Ovary (tissue), 10 donors: ENCODE measurements around the gene F5. TPM values are rescaled to one million over a fixed set of nuclear protein-coding genes. Genes with fewer than 3 reads are reported as not detected.

Source experiments
- DNase-seq, 5 donors: peaks; one replicate each; pipeline ENCODE4 v3.0.0-alpha.2; 2019 to 2020
- H3K27ac ChIP-seq, 2 donors: fragments of 200-600 bp; one replicate each; pipeline versions ENCODE4 v1.5.1 to v1.8.0; 2019 to 2022
- H3K27me3 ChIP-seq: fragments of 200-600 bp; one replicate; pipeline ENCODE4 v1.8.0; 2022
- H3K36me3 ChIP-seq: fragments of 200-600 bp; sonication (generic); one replicate; pipeline ENCODE4 v1.5.1; 2019
- H3K4me1 ChIP-seq: one replicate; pipeline ENCODE4 v1.8.1; 2013; ENCODE audit warnings: mild to moderate bottlenecking, moderate library complexity; ENCODE audit not compliant: insufficient read depth
- H3K4me3 ChIP-seq: fragments of 200-600 bp; sonication (generic); one replicate; pipeline ENCODE4 v1.5.1; 2017
- H3K9me3 ChIP-seq, 2 donors: fragments of 200-600 bp in 1 of 2; sonication (generic) in 1 of 2; one replicate each; pipeline versions ENCODE4 v1.5.1 to v1.8.1; 2013 to 2019; ENCODE audit warnings: mild to moderate bottlenecking in 1 of 2, moderate library complexity in 1 of 2
- EP300 ChIP-seq: sonication (generic); formaldehyde crosslinking; IDR thresholded peaks from one replicate; pipeline ENCODE4 v1.6.1; 2017; ENCODE audit warnings: antibody characterized with exemption
- POLR2A ChIP-seq: fragments of 450-650 bp; IDR thresholded peaks from one replicate; pipeline ENCODE4 v1.6.1; 2017; ENCODE audit warnings: antibody characterized with exemption, mild to moderate bottlenecking, moderate library complexity
- WGBS, 3 donors: extraction: QIAGEN DNeasy Blood & Tissue Kit in 1 of 3; methylation state at CpG; one replicate each; pipeline versions ENCODE4 v1.1.5 to v1.1.7; 2013 to 2017; 5-methylcytosine and 5-hydroxymethylcytosine counted together
- intact Hi-C, 4 donors: fragments of 100-400 bp; cut with DNase I; formaldehyde crosslinking; loops; one replicate each; pipeline versions ENCODE4 v1.11.0 to v1.15.1; 2022 to 2023
- long read RNA-seq, 3 donors: library from polyadenylated mRNA in 2 of 3; unstranded in 2 of 3; transcript quantifications; one replicate each; pipeline ENCODE4 v2.0.0 and lab custom pipeline, GENCODE V29; 2021 to 2026
- polyA plus RNA-seq, 2 donors: library from polyadenylated mRNA; stranded (reverse); fragments of 200-250 nt in 1 of 2; fragments of 350-450 nt in 1 of 2; fragmentation: Illumina TruSeq in 1 of 2; extraction: RNeasy Lipid Tissue Mini Kit (QIAGEN cat#74804) in 1 of 2; gene quantifications; one replicate each; pipeline ENCODE4 v1.2.3, GENCODE V29; 2013 to 2014
- total RNA-seq, 7 donors: library from RNA; depleted of rRNA in 2 of 7; stranded (reverse); fragments of >200 nt in 2 of 7; fragmentation: NEBNext Ultra II Directional in 3 of 7; extraction: Animal tissue kit (Norgen Biotek cat#: 25700) in 3 of 7; gene quantifications; one replicate each; pipeline versions ENCODE4 v1.1.0 to v1.2.4, GENCODE V29; 2016 to 2023
- TF ChIP-seq, protein P1 (sequence below), 3 donors: fragments of 450-650 bp in 2 of 3; fragments of 200-600 bp in 1 of 3; IDR thresholded peaks; one replicate each; pipeline versions ENCODE4 v1.5.1 to v1.8.0; 2016 to 2022; ENCODE audit warnings: antibody characterized with exemption in 3 of 3, mild to moderate bottlenecking in 1 of 3
- donor health status: DM: no; HTN: no; CAD: no; lungs with moderate emphysema.
- donor health status: DM: no; HTN: no; CAD: no.
- donor health status: Bipolar disorder and iron deficiency.
- donor health status: DM: yes; HTN: yes; CAD: no.
- donor health status: DM: no; HTN: no; CAD: no.
- donor health status: DM: yes; HTN: yes; CAD: no.

F5 gene
- total RNA-seq (1 to 10 TPM in 1 of 7 donors, under 1 TPM in 4, not detected in 2; 0.05 to 3.3 (median 0.20) TPM), polyA plus RNA-seq (under 1 TPM; 0.31 to 0.85 TPM)
- long read RNA-seq, donor 1, result 0 reads
- long read RNA-seq, donor 2, result 0 reads
- long read RNA-seq, donor 3, result 0 reads

DNA sequence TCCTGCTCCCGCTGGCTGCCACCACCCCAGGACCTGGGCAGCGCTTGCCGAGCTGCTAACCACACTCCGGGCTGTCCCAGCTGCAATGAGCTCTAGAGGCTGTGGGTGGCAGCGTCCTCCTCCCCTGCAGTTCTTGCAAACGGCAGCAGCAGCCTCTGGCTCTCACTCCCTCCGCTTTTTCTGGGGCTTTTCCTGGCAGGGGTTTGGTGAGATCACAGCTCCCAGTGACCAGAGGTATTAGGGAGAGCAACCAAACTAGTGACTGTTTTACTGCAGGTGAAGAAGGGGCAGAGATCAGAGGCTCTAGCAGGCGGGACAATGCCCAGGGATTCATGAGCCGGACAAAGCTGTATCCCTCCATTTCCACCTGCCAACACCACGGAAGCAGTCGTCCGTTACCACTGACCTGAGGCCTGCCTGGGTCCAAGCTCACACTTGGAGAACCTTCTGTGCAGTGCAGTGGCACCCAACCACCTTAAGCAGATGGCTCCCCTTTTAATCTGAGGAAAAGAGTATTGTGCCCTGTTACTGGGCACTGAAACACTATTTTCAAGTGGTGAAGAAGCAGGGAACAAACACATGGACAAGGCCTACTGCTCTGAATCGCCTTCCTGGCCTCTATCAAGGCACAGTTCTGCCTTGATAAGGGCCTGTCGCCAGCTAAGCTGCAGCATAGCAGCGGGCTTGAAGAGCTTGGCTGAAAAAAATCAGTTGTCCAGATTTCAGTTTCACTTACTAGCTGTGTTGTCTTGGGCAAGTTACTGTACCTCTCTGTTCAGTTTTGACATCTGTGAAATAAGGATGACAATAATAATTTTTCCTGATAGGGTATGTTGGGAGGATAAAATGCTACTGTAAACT, at the start of gene F5:
Gene F5 (minus strand): TSS at position 87 of the 861 bp plus-strand sequence. CDS start 95 bp downstream, outside the sequence.
- TF ChIP-seq EP300 (no peak), POLR2A (no peak)
- TF ChIP-seq, protein P1, sequence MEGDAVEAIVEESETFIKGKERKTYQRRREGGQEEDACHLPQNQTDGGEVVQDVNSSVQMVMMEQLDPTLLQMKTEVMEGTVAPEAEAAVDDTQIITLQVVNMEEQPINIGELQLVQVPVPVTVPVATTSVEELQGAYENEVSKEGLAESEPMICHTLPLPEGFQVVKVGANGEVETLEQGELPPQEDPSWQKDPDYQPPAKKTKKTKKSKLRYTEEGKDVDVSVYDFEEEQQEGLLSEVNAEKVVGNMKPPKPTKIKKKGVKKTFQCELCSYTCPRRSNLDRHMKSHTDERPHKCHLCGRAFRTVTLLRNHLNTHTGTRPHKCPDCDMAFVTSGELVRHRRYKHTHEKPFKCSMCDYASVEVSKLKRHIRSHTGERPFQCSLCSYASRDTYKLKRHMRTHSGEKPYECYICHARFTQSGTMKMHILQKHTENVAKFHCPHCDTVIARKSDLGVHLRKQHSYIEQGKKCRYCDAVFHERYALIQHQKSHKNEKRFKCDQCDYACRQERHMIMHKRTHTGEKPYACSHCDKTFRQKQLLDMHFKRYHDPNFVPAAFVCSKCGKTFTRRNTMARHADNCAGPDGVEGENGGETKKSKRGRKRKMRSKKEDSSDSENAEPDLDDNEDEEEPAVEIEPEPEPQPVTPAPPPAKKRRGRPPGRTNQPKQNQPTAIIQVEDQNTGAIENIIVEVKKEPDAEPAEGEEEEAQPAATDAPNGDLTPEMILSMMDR (IDR thresholded peaks at IDR 0.05), result no peak
- H3K27ac ChIP-seq, result no peak within 1 kb of the TSS
- intact Hi-C loops, result no loop called here
- DNase-seq, result peak in 4 of 5 donors; percentile 15 to 43 (median 28)
- 21 to 29% (median 24%) methylated on average over 15 of the region's 15 CpGs for WGBS, 3 donors
- no peaks in the 10 kb centered on the region for H3K27me3 ChIP-seq
- no peaks in the 10 kb centered on the region for H3K9me3 ChIP-seq
- no peaks in the 10 kb centered on the region for H3K36me3 ChIP-seq
- H3K4me1 ChIP-seq, result no peaks in the 10 kb centered on the region
- no peak within 1 kb of the TSS for H3K4me3 ChIP-seq

DNA sequence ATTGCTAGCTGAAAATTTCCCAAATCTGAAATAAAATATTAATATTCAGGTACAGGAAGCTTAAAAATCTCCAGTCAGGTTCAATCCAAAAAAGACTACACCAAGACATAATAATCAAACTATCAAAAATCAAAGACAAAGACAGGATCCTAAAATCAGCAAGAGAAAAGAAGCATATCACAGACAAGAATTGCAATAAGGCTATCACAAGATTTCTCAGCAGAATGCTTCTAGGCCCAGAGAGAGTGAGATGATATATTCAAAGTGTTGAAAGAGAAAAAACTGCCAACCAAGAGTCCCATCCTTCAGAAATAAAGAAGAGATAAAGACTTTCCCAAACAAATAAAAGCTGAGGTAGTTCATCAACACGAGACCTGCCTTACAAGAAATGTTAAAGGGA, 48.6 kb upstream of the F5 start:
- no peaks in the 10 kb centered on the region for H3K9me3 ChIP-seq
- intact Hi-C loops, result no loop called here
- WGBS, 3 donors, result 50 to 74% (median 53%) methylated on average over 1 of the region's 1 CpG

DNA sequence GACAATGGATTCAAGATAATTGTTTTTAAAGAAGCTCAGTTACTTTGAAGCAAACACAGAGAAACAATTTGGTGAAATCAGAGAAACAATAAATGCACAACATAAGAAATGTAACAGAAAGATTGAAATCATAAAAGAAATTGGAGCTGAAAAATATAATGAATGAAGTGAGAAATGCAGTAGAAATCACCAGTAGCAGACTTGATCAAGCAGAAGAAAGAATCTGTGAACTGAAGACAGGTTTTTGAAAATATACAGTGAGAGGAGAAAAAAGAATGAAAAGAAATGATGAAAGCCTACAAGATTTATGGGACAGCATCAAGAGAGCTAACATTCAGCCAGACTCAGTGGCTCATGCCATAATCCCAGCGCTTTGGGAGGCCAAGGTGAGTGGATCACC, 47.9 kb upstream of the F5 start:
- intact Hi-C loops, result no loop called here
- no peak for DNase-seq

More for the DNA sequence above, 48.6 kb upstream of the F5 start:
- no peak for DNase-seq
- Histone ChIP-seq H3K4me1 (no peaks in the 10 kb centered on the region), H3K4me3 (no peak overlapping the region), H3K27me3 (no peaks in the 10 kb centered on the region), H3K36me3 (no peaks in the 10 kb centered on the region), H3K27ac (no peak overlapping the region)
- TF ChIP-seq POLR2A, result no peak
- TF ChIP-seq EP300, result no peak
- TF ChIP-seq, protein P1 (IDR thresholded peaks at IDR 0.05), result no peak

DNA sequence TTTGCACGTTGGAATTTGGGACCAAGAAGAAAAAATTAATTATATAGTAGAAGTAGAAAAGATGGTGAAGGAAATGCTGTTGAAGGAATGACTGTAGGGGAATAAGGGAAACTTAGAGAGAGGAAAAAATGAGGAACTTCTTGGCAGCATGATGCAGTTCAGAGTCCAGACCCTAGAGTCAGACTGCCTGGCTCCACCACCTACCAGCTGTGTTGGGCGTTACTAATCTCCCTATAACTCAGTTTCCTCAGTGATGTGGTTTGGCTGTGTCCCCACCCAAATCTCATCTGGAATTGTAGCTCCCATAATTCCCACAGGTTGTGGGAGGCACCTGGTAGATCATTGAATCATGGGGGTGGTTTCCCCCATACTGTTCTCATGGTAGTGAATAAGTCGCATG, 45.0 kb upstream of the F5 start:
- DNase-seq, result no peak
- H3K4me3 ChIP-seq, result no peak overlapping the region
- WGBS, 3 donors, result 77 to 84% (median 81%) methylated on average over 3 of the region's 3 CpGs
- no peaks in the 10 kb centered on the region for H3K9me3 ChIP-seq
- TF ChIP-seq POLR2A, result no peak
- TF ChIP-seq EP300, result no peak
- TF ChIP-seq, protein P1 (IDR thresholded peaks at IDR 0.05), result no peak
- H3K36me3 ChIP-seq, result no peaks in the 10 kb centered on the region
- no peaks in the 10 kb centered on the region for H3K4me1 ChIP-seq
- intact Hi-C loops, result no loop called here
- no peaks in the 10 kb centered on the region for H3K27me3 ChIP-seq
- H3K27ac ChIP-seq, result no peak overlapping the region

More for the DNA sequence above, 47.9 kb upstream of the F5 start:
- Histone ChIP-seq H3K27ac (no peak overlapping the region), H3K9me3 (no peaks in the 10 kb centered on the region), H3K4me3 (no peak overlapping the region), H3K27me3 (no peaks in the 10 kb centered on the region), H3K36me3 (no peaks in the 10 kb centered on the region), H3K4me1 (no peaks in the 10 kb centered on the region)
- TF ChIP-seq EP300 (no peak), POLR2A (no peak)
- TF ChIP-seq, protein P1 (IDR thresholded peaks at IDR 0.05), result no peak
- WGBS, 3 donors, result 80 to 89% (median 88%) methylated on average over 1 of the region's 1 CpG
